Globus pallidus (tissue), 1 donor: Measurements from ENCODE around the gene SUSD6.
"Not testable (repeated sequence)": the region's sequence is repeated elsewhere in the genome, so short reads cannot be mapped to it uniquely, and the experiment has no call there.

Experiments
- DNase-seq: peaks from one replicate; pipeline ENCODE4 v3.0.0-alpha.2; 2015; ENCODE audit warnings: low spot score

The SUSD6 gene

DNA sequence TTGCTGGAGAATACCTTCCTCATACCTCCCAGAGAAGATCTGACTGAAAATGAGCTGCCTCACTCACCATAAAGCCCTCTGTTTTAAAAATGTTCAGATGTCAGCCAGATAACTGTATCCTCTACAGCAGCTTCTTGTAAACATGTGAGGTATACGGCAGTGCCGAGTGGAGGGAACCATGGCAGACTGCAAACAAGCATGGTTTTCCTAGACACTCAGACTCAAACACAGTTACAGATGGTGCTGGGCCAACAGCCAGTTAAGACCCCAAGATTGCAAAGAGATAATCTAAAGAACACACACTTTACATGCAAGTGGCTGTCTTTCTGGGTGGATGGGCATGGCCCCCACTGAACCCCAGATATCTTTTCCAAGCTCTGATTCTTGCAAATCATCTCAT lies 20.1 kb upstream of the SUSD6 start:
- DNase-seq = no peak

DNA sequence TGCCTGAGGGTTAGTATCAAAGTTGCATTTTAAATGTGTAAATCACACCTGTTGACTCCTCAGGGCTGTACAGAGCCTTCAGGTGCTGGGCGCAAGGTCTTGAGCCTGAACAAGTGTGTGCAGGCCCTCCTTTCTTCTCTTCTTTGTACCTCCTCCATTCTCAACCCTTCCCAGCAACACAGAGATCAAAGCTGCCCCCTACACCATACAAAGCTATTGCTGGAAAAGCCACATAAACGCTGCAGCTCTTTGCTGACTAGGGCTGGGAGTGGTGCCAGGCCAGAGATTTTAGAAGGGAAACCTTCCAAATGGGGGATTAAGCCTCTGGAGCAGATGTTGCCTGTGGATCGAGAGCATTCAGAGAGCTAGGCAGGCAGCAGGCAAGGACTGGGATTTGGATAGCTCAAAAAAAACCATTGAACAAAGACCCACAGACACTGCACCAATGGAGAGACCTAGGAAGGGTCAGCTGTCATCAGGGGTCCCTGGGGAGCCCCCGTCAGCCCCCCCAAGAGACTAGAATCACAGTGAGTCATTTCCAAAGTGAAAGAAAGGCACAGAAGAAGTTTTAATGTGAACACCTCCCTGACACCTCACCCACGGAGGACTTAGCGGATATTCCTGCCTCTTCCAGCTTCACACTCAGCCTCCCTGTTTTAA lies 18.2 kb upstream of the SUSD6 start:
- DNase-seq = no peak

DNA sequence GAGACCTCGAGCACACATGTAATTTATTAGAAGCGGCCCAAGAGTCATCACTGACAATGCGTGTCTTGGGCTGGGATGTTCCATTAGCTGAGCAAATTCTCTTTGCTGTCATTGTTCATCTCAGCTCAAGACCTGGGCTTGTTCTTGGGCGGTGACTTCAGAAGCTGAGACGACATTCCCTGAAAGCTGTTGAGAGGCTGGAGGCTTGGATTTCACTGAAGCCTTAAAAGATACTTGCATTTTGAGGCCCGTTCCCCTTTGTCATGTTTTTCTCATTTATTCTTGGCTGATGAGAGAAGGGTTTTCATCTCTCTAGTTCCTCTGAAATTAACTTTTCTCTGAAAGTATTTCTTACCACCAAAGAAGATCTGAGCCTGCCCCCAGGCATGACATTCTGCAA lies 16.6 kb upstream of the SUSD6 start:
- no peak for DNase-seq

DNA sequence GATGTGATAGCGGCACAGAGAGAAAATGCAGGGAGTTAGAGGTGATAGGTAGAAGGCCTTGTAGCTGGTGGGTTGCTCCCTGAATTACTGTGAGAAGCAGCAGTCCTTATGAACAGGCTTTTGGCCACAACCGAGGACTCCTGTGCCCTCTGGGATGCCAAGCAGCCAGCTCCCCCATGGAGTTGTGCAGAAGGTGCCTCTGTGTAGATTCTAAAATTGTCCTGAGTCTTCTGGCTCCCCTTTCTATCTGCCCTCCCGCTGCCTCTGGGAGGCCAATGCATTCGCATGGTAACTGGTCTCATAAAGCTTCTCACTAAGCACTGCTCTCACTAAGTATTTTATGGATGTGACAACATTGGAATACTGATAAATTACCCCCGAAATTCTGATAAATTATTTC lies 16.1 kb upstream of the SUSD6 start:
- no peak for DNase-seq

DNA sequence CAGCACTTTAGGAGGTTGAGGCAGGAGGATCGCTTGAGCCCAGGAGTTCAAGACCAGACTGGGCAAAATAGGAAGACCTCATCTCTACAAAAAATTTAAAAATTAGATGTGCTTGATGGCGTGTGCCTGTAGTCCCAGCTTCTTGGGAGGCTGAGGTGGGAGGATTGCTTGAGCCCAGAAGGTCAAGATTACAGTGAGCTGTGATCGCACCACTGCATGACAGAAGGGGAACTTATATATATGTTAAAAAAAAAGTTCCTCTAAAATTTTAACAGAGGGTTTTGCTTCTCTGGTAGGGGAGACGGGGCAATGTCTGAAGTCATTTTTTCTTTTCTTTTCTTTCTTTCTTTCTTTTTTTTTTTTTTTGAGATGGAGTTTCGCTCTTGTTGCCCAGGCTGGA lies 12.0 kb upstream of the SUSD6 start:
- DNase-seq = not testable (repeated sequence)

DNA sequence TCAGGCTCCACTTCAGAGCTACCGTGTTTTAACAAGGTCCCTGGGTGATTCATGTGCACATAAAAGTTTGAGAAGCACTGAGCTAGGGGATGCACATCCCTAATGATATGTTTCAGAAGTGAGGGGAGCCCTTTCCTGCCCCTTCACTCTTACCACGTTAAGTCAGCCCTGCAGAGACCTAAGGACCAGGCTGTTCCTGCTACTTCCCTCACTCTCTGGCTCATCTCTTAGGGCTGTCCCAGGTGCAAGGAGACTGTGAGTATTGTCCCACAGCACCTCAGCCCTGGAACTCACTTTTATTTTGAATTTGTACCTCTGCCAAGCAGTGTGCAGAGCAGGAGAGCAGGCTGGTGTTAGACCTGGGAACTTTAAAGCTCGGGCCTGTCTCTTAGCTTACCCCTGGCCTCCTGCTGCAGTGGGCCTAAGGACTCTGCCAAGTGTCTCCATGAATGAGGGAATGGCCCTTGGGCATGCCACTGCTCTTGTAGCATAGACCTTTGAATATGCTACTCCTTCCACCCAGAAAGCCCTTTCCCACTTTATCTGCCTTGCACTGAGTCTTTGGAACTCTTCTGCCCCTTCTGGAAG lies 11.0 kb upstream of the SUSD6 start:
- DNase-seq = no peak

DNA sequence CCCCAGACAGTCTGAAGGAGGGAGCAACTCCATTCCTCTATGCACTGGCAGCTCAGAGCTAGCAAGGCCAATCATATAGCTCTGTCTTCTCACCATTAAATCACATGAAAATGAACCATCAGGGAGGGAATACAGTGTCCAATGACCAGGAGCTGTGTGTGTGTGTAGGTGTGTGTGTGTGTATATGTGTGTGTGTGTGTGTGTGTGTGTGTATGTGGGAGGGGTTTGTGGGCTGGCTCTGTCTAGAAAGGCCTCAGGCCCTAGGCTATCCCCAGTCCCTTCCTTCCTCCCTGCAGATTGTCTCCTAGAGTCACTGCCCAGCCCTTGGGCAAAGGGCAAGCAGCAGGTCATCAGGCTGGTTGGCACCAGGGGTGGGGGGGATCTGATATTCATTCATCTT lies 5.7 kb upstream of the SUSD6 start:
- DNase-seq = no peak

DNA sequence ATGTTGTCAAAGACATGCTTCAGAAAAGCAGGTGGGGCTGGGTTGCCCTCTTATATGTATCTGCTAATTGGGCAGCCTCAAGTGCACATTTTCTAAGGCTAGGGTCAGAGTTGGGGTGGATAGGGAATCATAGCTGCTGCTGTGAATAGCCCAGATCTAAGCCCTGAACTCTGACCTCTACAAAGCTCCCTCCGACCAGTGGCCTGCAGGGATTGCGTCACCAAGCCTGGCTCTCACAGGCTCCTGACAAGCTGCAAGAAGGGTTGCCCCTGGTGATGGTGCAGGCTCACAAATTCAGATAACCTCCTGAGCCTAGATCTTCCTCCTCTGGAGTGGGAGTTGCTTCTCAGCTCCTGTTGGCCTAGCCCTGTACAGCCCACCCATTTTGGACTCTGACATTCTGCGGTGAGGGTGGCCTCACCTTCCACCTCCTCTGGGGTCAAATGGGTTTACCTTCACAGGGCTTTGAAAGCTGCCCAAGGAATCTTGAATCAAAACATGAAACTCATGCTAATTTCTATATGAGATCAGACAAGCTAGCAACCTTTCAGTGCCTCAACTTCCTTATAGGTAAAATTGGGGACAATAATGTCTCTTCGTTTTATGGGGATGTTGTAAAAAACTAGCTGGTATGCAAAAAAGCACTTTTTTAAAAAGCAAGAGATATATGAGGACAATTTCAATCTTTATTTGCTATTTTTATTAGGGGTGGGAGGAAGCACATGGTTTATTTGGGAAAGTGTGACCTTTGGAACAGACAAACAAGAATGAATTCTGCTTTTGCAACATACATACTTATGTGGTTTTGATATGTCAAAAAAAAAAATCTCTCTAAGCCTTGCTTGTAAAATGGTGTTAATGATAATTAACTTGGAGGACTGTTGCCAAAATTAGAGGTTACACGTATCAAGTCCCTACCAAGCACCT lies 4.9 kb upstream of the SUSD6 start:
- DNase-seq = no peak

DNA sequence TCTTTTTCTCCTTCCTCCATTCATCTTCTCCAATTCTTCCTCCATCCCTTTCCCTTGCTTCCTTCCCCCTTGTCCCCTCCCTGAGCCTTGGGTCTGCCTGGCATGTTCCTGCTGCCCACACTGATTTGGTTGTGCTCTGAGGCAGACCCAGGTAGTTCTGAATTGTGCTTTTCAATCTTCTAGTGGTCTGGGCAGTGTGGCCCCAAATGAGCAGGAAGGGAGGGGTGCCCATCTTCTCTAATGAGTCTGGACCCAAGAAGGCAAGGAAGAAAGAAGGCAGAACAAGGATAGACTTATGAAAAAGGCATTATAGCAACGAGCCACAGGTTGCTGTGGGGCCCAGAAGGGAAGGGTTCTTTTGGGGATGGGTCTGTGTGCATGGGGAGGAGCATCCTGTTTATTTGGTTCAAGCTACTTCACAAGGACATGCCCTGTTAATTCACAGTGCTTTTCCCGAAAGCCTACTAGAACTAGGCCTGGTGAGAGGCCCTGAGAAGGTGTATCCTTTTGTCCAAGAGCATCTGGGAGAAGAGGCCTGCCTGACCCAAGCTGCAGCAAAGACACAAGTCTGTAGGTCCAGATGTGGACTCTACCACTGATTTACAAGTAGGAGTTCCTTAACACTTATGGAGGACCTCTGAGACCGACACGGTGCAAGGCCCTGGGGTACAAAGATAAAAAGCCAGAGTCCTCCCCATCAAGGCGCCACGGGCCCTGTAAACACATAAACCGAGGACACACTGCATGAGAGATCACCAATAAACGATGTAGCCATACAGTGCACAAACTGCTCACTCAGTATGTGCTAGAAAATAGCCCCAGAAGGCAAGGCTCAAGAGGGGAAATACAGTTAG lies 1.1 kb upstream of the SUSD6 start:
- DNase-seq = no peak

DNA sequence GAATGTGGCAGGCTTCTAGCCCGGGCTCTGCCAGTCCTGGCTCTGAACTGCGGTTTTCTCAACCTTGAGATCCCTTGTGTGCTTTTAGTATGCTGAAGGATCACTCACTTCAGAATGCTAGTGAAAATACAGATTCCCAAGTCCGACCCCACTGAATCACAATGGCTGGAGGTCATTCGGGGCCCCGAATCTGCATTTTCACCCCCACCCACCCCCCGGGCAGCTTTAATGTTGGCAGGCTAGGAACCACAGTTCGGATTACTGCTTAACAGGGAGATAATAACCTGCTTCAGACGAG lies 573 bp upstream of the SUSD6 start:
- no peak for DNase-seq

DNA sequence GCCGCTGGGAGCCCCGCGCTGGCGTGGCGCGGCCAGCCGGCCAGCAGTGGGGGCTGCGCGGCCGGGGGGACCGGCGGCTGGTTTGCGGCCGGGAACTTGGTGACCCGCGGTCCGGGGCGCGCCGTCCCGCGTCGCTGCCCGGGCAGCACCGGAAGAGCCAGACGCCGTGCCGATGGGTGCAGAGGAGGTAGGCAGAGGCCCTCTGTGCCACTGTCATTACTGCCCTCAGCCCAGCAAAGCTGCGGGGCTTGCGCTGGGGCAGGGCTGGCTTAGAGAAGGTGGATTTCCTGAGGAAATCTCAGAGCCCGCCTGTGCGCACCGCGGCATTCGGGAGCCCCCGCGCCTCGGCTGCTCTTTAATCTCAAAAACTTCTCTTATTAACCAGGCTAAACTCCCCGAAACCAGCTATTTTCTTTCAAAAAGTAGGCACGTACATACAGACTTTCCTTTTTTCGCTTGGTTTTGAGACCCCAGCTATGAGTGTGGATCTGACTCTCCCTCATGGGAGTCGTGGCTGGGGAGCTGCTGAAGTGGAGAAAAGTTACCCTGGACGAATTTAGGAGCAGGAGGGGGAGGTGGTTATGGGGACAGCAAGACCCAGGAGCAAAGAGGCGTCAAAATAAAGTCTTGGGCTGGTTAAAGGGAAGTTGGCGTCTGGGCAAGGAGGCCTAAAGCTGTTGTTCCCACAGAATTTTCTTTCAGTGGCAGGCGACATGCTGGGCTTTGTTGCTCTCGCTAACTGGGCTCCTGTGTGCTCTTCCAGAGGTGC lies 802 bp downstream of the SUSD6 start:
- DNase-seq = peak; percentile 49

DNA sequence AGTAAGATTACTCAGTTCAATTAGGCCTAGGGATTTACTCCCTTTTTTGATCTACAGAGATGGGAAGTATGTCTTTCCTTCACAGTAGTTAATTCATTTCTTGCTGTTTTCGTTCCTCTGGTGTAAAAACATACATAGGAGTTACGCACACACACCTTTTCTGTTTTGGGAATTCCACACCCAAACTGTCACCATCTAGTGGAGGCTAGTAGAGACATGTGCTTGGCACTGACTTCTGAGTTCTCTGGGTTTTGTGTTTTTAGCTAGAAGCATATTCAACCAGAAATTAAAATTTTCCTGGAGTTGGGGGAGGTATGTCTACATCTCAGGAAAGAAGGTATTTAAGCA lies 1.4 kb downstream of the SUSD6 start:
- no peak for DNase-seq

DNA sequence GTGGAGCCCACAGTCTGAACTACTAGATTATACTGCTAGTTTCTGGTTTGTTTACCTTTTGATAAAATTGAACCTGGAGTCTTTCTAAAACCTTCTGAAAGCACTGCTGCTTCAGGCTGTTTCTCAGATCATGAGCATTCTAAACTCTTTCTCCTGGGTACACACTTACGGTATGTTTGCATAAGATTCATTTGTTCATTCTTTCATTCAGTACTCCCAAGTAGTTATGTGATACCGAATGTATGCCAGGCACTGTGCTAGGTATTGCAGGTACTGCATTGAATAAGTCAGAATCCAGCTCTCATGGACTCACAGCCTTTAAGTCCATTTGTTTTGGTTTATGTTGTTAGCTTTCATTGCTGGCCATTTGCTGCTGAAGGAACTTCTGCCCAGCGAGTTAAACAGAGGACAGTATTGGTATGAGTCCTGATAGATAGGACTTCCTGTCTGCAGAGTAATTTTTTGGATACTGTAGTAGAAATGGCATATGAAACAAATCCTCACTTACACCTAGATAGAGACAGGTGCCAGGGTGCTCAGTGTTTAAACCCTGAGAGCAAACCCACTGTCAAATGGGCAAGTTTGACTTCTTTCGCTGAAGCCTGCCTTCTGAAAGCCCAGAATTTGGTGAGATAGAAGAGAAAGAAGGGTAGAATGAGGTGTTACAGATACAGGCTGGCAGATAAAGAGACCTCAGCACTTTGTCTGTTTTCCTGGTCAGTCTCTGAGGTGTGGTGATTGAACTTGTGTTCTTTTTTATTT lies 2.1 kb downstream of the SUSD6 start:
- DNase-seq = no peak

DNA sequence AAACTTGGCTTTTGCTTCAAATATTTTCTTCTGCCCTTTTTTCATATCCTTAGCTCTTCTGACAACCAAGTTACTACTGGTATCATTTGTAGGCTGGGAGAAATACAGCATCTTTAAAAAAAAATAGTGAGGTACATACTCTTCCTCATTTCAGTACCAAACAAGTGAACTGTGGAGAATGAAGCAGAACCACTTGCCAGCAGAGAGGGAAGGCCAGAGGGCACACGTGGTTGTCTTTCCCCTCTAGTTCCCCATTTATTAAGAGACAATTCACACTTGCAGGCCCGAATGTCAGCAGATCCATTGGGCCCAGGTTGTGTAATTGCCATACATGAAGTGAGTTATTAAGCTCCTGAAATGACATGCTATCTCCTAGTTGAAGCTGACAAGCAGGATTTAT lies 3.2 kb downstream of the SUSD6 start:
- DNase-seq = peak; percentile 69

DNA sequence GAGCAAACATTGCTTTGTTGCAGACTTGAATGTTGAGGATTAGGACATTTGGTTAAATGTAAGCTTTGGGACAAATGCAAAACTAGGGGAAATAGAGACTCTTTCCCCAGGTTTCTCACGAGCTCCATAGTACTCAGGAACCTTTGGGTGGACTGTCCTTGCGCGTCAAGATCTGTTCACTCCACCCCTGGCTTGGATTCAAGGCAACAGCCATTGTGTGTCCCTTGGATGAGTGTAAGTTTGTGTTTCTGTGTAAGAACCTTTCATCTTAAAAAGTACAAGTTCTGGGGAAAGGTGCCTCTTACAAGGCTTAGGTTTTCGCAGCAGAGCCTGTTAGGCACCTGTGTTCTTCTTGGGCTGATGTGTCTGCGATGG lies 3.7 kb downstream of the SUSD6 start:
- no peak for DNase-seq

DNA sequence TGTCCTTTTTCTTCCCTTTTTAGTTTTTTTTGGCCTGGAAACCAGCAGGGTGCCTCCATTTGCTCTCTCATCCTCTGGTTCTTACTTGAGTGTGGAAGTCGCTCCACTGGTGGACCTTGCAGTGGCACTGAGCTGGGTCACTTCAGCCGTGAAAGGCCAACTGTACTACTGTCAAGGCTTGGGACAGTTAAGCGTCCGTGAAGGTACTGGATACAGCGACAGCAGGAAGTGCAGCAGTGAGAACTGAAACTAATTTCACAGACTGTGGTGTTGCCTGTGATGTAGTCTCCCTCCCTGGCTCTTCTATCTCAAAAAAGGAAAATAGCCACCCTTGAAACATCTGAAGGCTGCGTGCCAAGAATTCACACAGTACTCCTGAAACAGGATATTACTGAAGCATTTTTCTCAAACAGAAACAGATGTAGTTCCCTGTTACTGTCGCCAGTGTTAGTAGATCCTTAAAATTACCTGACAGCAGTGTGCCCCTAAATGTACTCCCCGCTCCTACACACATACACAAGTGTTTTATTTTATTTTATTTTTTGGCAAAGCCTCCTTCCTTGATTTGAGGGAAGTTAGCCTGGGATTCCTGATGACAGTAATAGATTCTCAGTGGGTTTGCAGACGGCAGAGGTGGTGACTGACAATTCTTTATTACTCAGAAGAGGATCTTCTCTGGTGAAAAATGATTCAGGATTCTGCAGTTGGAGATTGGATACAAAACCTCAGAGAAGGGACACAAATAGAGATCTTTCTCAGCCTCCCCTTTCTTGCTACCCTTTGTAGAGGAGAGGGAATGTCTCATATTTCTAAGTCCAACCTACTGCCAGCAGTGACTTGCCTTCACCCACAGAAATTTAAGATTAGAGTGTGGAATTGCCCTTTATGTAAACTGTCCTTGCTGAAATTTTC lies 4.4 kb downstream of the SUSD6 start:
- peak; percentile 70 for DNase-seq

DNA sequence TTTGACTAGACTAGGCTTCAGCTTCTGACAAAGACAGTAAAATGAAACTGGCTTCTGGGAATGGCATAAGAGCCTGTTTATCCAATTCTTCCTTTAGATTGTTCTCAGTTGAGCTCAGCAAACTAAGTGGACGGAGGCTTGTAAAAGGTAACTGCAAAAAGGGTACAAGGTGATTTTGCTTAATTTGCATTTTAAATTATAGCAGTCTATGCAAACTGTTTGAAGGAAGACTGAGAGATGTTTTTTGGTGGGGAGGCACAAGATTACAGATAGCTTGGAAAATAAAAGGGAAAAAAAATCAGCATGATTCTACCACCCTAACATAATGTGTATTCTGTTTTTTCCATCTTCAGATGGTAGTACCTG lies 5.0 kb downstream of the SUSD6 start:
- DNase-seq = no peak

DNA sequence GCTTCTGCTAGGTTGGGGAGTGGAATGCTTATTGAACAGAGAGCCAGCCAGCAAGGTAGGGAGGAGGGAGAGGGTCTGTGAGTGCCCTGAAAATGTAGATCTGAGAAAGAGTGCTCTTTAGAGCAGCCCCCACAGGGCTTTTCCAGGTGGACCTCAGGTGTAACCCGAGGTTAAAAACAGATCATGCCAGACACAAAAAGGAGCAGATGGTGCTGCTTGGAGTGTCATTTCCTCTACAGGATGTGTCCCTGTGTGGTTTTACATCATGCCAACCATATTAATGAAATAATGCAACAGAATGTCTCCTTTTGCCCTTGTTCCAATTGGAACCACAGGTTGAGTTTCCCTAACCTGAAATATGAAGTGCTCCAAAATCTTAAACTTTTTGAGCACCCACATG lies 6.4 kb downstream of the SUSD6 start:
- DNase-seq = no peak

DNA sequence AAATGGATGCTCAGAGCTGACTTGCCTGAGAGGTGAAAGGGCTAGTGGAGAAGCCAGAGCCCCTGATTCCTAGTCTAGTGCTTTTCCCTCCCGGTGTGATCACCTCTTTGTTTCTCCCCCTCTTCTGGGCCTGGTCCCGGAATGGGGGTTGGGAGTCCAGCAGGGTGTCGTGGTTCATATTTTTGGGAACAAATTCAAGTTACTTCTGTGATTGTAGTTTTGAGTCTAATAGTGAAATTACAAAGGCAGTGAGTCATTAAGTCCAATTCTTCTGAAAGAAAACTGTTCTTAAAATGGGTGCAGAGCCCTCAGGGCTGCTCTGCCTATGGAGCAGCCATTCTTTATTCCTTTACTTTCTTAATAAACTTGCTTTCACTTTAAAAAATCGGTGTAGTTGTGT lies 7.6 kb downstream of the SUSD6 start:
- DNase-seq = no peak

DNA sequence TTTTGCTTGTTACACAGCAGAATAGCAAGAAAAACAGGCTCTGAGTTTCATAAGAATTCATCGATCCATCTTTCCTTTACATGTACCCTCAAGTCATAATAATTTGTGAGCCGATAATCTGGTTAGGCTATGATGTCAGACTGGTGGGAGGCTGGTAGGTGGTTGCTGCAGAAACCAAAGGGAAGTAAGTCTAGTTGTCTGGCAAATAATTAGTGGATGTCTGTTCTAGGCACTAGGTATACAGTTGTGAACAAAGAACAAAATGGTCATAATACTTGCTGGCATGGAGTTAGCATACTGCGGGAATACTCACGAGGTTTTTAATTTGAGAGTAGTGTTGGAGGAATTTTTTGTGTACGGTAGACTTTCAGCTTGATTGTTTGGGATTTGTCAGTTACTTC lies 8.8 kb downstream of the SUSD6 start:
- no peak for DNase-seq
